Stimulated activated naive CD8-positive, alpha-beta T cell treated with anti-CD3 and anti-CD28 coated beads, Interleukin-15, Interleukin-2, amounts not matched to agents 100 U/mL and 50 U/mL, for 24 hours (primary cell): ENCODE results near the gene VPS13C.

Experiments
- ATAC-seq: fragments of 150-1000 bp; cut with Tn5 transposase; one replicate; pipeline ENCODE4 v1.10.0; 2021
- DNase-seq: peaks from one replicate; pipeline ENCODE4 v3.0.0; 2021

The VPS13C gene

GRCh38 chr15:61935493-61935892, 124.8 kb downstream of the VPS13C start:
- no peak for DNase-seq
- no peak for ATAC-seq

DNA sequence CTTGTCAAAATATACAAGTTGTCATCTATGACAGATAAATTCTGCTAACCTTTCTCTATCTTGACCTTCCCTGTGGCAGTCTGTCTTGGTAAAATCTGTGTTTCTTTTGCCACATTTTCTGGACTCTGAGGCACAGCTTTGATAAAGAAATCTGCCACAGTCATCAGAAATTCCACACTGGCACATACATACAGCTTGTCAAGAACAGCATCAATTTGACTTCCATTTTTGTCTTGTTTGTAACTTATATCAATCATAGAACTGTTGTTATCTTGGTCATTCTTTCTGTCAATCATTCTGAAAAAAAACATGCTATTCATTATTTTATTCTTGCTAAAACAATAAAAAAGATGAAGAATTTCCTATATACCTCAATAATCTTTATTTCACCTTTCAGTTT, 130.8 kb downstream of the VPS13C start:
- DNase-seq, result no peak
- no peak for ATAC-seq

DNA sequence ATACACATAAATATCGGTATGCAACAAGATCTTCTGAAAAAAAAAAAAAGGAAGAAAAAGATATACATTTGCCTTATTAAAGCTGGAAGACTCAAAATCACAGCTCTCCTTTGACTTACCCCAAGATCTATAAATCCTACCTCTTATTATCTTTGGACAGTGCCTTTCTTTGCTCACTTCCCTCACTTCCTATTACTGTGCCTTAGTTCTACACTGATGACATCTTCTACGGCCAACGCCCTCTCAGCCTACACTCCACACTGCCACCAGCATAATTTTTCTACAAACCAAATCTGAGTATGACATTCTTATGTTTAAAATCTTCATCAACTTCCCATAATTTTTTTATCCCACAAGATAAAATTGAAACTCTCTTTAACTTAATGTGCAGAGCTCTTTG, 137.1 kb downstream of the VPS13C start:
- ATAC-seq, result no peak

GRCh38 chr15:61921093-61921492, 139.2 kb downstream of the VPS13C start:
- ATAC-seq (no peak), DNase-seq (no peak)

More for the DNA sequence above, 137.1 kb downstream of the VPS13C start:
- DNase-seq, result no peak

- ATAC-seq, result no peak
- DNase-seq, result no peak
These were observed 142.8 kb downstream of the VPS13C start for GRCh38 chr15:61917457-61917856.

DNA sequence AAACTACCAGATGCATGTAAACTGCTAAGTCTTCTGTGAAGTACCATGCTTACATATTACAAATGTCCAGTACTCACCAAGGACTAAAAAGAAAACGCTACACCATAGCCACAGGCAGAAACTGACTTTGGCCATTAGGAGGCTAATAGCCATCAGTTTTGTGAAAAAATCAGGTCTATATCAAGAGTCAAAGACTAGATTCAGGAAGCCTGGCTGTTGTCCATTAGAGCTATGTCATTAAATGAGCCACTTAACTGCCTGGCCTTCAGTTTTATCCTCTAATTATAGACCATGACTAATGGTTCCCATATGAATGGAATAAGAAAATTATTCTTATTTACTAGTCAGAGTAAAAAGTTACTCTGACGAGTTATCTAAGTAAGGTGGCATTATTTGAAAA, 144.1 kb downstream of the VPS13C start:
- ATAC-seq, result no peak

DNA sequence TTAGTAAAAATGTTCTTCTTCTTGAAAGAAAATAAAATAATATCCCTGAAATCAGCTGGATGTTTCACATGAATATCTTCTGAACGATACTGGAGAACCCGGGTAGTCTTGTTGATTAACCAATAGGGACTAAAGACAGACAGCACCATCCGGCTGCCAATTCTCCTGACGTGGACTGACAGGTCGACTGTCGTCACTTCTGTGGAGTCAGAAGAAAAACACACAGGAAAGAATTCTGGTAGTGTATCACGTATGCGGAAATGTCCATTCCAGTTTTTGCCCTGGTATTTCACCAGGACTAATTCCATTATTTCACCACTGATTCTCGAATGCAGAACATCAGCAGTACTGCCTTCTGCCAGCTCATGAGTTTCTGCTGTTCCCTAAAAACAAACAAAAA, 144.6 kb downstream of the VPS13C start:
- no peak for ATAC-seq

More for the DNA sequence above, 144.1 kb downstream of the VPS13C start:
- no peak for DNase-seq

GRCh38 chr15:61910839-61911369, 149.3 kb downstream of the VPS13C start:
- DNase-seq, result no peak
- no peak for ATAC-seq

More for the DNA sequence above, 144.6 kb downstream of the VPS13C start:
- DNase-seq, result no peak

- ATAC-seq (no peak), DNase-seq (no peak)
These were observed 152.0 kb downstream of the VPS13C start for GRCh38 chr15:61908241-61908640.

GRCh38 chr15:61907753-61908086, 152.5 kb downstream of the VPS13C start:
- ATAC-seq (no peak), DNase-seq (no peak)

DNA sequence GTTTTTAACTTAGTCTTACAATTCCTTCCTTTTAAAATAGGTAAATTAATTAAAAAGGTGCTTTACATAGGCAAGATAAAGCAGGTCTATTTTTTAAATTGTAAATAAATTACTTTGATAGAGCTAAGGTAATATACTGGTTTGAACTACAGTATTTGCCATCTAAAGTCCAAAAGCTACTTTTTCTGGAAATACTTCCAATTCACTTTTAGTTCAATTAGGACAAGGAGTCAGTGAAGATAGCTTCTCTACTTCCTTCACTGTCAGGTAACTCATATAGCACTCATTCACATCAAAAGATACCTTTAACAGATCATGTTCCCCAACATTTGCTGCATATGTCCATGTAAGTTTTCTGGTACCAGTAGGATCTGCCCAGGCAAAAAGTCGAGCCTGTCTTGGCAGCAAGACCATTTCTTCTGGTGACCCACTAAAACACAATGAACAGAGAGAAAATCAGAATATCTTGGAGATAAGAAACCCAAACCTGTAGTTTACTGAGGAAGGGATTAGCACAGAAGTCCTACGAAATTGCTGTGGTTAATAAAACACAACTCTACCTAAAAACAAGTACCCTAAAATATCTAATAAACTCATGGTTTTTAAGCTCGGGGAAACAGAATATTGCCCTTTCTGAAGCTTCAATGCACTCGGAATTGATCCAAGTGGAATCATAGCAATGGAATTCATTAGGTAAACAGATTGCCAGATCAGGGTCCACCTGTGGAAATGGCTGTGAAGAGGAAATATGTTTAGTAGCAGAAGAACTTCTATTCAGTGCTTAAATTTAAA, 153.1 kb downstream of the VPS13C start:
- ATAC-seq (no peak), DNase-seq (no peak)

DNA sequence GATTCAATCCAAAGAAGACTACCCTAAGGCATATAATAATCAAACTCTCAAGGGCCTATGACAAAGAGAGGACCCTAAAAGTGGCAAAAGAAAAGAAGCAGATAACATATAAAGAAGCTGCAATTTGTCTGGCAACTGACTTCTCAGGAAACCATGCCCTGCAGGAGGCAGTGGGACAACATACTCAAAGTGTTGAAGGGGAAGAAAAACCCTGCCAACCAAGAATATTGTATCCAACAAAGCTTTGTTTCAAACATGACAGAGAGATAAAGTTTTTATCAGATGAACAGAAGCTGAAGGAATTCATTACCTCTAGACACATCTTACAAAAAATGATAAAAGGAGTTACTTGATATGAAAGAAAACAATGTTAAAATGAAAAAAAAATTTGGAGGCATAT, 167.1 kb downstream of the VPS13C start:
- DNase-seq (no peak), ATAC-seq (no peak)

- no peak for DNase-seq
- no peak for ATAC-seq
These were observed 168.1 kb downstream of the VPS13C start for GRCh38 chr15:61892140-61892539.

DNA sequence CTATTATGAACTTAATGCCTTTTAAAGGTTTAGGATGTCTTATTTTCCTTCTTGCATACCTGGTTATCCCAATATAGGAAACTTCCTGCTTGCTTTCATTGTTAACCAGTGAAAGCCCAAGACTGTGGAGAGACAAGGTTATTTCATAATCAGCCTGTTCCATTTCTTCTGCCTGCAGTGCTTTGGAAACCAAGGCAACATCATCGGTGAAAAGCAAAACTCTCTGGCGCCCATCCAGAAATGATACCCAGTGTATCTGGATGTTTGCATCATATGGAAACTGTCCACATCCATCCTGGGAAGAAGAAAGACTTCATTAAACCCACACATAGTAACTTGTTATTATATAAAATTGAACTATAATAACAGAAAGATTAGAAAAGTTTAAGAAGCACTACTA, 170.1 kb downstream of the VPS13C start:
- ATAC-seq, result no peak

DNA sequence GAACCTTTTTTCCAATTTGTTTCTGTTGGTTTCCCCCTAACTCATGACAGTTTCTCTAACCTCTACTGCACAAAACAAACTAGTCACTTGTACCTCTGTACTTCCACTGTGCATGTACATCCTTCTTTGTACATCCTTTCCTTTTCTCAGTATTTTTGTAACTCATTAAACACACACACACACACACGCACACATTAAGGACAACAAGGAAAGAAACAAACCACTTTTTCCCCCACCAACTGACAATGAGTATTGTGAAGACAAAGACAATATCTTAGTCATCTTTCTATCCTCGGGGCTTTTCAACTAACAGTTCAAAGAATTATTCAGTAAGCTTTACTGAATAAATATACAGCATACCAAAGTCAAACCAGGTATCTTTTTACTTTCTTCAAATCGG, 170.5 kb downstream of the VPS13C start:
- DNase-seq, result no peak
- peak; percentile 40 for ATAC-seq

More for the DNA sequence above, 170.1 kb downstream of the VPS13C start:
- DNase-seq, result no peak

- DNase-seq, result no peak
- ATAC-seq, result no peak
These were observed 172.0 kb downstream of the VPS13C start for GRCh38 chr15:61888074-61888780.

DNA sequence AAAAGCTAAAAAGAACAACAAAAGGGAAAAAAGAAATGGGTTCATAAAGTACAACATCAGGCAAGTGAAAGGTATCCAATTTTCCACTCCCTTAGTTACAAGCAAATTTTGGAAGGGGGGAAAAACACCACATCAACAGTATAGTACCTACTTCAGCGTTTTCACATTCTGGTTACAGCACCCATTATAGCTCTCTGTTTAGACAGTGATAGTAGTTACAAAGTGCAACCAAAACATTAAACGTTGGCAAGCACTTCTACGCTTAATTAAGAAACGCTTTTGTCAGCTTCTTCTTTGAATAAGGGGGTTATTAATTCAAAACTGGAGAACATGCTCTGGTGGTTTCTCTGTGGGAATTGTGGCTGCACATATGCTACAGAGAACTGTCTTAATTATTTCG, 180.2 kb downstream of the VPS13C start:
- no peak for DNase-seq
- no peak for ATAC-seq

- ATAC-seq (no peak), DNase-seq (no peak)
These were observed 181.0 kb downstream of the VPS13C start for GRCh38 chr15:61879219-61879618.

GRCh38 chr15:61871926-61872522, 188.2 kb downstream of the VPS13C start:
- DNase-seq (no peak), ATAC-seq (no peak)

GRCh38 chr15:61869656-61870055, 190.6 kb downstream of the VPS13C start:
- ATAC-seq (no peak), DNase-seq (no peak)

DNA sequence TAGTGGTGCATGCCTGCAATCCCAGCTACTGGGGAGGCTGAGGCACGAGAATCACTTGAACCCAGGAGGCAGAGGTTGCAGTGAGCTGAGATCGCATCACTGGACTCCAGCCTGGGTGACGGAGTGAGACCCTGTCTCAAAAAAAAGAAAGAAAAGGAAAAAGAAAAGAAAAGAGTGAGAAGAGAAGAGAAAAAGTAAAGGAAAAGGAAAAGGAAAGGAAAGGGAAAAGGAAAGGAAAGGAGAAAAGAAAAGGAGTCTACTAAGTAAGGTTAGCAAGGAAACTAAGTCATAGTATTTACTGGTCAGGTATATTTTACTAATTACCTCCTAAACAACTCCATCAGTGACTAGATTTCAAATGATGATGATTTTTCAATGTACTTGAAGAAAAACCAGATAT, 198.3 kb downstream of the VPS13C start:
- no peak for DNase-seq
- ATAC-seq, result no peak

DNA sequence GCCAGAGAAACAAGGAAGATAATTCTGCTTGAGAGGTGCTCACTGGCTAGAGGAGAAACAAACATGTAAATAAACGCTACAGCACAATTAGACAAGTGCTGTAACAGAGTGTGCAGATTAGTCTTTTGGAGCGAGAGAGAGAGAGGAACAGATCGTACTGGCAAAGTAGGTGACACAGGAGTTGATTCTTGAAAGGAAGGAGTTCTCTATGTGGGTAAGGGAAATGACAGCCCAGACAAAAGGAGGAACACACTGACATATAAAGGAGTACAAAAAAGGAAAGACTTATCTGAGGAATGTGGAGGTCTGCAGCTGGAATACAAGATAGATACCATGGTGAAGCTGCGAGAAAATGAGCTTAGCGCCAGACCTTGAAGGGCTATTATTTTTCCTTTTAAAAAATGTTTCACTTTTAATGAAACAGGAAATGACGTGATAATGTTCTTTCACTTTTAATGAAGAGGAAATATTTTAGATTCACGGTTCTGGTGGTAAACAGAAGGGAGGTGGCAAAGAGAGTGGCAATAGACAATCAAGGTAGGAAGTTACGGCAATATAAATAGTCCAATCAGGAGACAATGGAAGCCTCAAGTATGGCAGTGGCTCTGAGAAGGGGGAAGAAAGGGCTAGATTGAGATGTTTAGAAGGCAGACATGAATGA, 202.9 kb downstream of the VPS13C start:
- DNase-seq, result no peak
- no peak for ATAC-seq

DNA sequence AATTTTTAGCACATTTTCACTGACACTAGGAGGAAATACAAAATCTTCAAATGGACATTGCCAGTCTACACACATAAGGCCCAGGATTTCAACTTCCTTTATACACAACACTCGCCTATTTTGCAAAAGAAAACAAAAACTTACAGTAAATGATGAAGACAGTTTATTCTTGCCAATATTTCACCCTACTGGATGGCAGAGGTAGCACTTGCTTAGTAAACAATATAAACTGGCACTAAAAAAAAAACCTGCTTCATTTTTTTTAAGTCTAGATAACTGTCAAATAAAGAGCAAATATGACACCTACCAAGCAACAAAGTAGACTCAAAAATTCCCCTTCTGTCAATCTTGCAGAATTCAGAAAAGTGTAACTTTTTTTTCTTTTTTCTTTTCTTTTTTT, 204.0 kb downstream of the VPS13C start:
- ATAC-seq, result no peak
- DNase-seq, result no peak
